ENCODE results near the gene PARP11.

Gene PARP11

DNA sequence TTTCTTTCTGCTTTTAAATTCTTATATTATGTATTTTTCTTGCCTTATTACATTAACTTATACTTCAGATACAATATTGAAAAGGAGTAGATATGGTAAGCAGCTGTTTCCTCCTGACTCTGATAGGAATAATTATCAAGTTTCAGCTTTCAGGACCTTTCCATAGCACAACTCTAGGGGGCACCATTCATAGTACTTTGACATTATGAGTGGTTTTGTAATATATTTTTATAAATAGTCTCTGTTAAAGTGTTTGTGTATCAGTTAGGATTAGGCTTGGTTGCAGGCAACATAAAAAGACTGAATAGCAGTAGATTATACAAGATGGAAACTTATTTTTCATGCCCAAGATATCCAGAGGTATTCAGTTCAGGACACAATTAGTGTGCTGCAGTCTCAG lies 27.9 kb upstream of the PARP11 start:
- H3K4me1 ChIP-seq (ENCODE audit: insufficient read depth, low read length) = no peaks in the 10 kb centered on the region
- no peak overlapping the region for H3K27ac ChIP-seq (ENCODE audit: low read depth, low read length)
- H3K9ac ChIP-seq (ENCODE audit: low read length) = no peak overlapping the region
- no peak overlapping the region for H3K4me3 ChIP-seq (ENCODE audit: low read depth in 1 of 2, low read length in 2 of 2)
- no peaks in the 10 kb centered on the region for H3K27me3 ChIP-seq (ENCODE audit: control insufficient read depth in 1 of 2, insufficient read depth in 2 of 2, low read length in 2 of 2)
- no peaks in the 10 kb centered on the region for H3K9me3 ChIP-seq (ENCODE audit: low read length)
- H3K36me3 ChIP-seq (ENCODE audit: insufficient read depth, low read length) = no peaks in the 10 kb centered on the region

DNA sequence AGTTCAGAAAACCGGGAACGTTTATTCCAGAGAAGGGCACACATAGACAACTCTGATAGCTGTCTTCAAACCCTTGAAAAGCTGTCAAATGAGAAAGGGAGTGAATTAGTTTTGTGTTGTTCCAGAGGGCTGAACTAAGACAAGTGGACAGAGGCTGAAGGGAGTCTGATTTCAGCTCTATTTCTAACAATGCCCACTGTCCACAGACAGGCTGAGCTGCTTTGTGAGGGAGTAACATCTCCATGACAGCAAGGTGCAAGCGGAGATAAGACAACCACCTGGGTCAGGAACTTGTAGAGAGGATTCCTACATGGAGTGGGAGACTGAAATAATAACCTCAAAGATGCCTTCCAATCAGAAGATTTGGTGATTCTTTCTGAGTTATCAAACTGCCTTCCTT lies 25.6 kb upstream of the PARP11 start:
- Histone ChIP-seq H3K4me1 (ENCODE audit: insufficient read depth, low read length) (no peaks in the 10 kb centered on the region), H3K27me3 (ENCODE audit: control insufficient read depth in 1 of 2, insufficient read depth in 2 of 2, low read length in 2 of 2) (no peaks in the 10 kb centered on the region), H3K9ac (ENCODE audit: low read length) (no peak overlapping the region), H3K36me3 (ENCODE audit: insufficient read depth, low read length) (no peaks in the 10 kb centered on the region), H3K9me3 (ENCODE audit: low read length) (no peaks in the 10 kb centered on the region), H3K27ac (ENCODE audit: low read depth, low read length) (no peak overlapping the region), H3K4me3 (ENCODE audit: low read depth in 1 of 2, low read length in 2 of 2) (no peak overlapping the region)

DNA sequence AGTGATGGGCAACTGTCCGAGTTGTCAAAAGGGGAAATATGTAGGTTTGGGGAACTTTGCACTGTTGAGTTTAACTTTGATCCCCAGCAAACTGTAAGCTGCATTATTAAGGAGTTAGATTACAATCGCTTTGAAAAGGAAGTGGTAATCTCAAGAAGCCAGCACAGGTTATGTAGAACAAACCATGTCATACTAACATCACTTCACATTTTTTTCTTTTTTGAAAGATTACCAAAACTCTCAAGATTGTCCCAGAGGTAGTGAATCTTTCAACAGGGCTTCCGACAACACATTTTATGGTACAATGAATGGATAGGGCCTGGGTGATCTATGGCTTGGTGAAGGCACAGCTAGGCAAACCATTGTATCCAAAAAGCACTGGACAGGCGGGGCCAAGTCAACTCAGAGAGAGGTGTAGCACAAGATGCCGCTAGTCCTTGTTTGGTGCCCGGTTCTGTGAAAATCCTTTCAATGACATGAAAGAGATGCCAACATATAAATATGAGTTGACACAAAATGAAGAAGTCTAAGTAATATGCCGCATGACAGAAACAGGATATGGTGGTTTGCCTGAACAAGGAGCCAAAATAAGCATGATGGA lies 24.3 kb upstream of the PARP11 start:
- Histone ChIP-seq H3K27me3 (ENCODE audit: control insufficient read depth in 1 of 2, insufficient read depth in 2 of 2, low read length in 2 of 2) (no peaks in the 10 kb centered on the region), H3K9ac (ENCODE audit: low read length) (no peak overlapping the region), H3K36me3 (ENCODE audit: insufficient read depth, low read length) (no peaks in the 10 kb centered on the region), H3K27ac (ENCODE audit: low read depth, low read length) (no peak overlapping the region), H3K9me3 (ENCODE audit: low read length) (no peaks in the 10 kb centered on the region), H3K4me3 (ENCODE audit: low read depth in 1 of 2, low read length in 2 of 2) (no peak overlapping the region), H3K4me1 (ENCODE audit: insufficient read depth, low read length) (no peaks in the 10 kb centered on the region)

- no peak overlapping the region for H3K9ac ChIP-seq (ENCODE audit: low read length)
- no peaks in the 10 kb centered on the region for H3K36me3 ChIP-seq (ENCODE audit: insufficient read depth, low read length)
- H3K9me3 ChIP-seq (ENCODE audit: low read length) = no peaks in the 10 kb centered on the region
- no peaks in the 10 kb centered on the region for H3K27me3 ChIP-seq (ENCODE audit: control insufficient read depth in 1 of 2, insufficient read depth in 2 of 2, low read length in 2 of 2)
- H3K27ac ChIP-seq (ENCODE audit: low read depth, low read length) = no peak overlapping the region
- H3K4me3 ChIP-seq (ENCODE audit: low read depth in 1 of 2, low read length in 2 of 2) = no peak overlapping the region
- no peaks in the 10 kb centered on the region for H3K4me1 ChIP-seq (ENCODE audit: insufficient read depth, low read length)
Observed at GRCh38 chr12:3896801-3897351, 23.7 kb upstream of the PARP11 start.

GRCh38 chr12:3896356-3896755 lies 23.2 kb upstream of the PARP11 start:
- Histone ChIP-seq H3K9me3 (ENCODE audit: low read length) (no peaks in the 10 kb centered on the region), H3K27ac (ENCODE audit: low read depth, low read length) (no peak overlapping the region), H3K9ac (ENCODE audit: low read length) (no peak overlapping the region), H3K4me3 (ENCODE audit: low read depth in 1 of 2, low read length in 2 of 2) (no peak overlapping the region), H3K36me3 (ENCODE audit: insufficient read depth, low read length) (no peaks in the 10 kb centered on the region), H3K27me3 (ENCODE audit: control insufficient read depth in 1 of 2, insufficient read depth in 2 of 2, low read length in 2 of 2) (no peaks in the 10 kb centered on the region), H3K4me1 (ENCODE audit: insufficient read depth, low read length) (no peaks in the 10 kb centered on the region)

DNA sequence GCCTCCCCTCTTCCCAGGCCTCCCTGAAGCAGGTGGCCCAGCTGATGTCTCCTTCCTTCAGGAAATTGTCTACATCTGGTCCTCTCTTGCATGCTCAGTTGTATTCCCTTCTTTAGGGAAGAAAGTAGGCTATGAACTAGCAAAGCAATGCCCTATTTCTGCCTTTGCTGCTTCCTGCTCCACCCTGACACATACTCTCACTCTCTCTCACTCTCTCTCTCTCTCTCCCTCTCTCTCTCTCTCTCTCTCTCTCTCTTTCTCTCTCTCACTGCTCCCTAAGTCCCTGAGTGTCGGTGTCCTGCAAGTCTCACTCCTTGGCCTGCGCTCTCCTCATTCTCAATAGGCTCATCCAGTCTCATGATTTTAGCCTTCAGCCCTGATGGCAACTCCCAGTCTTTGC lies 19.4 kb upstream of the PARP11 start:
- Histone ChIP-seq H3K36me3 (ENCODE audit: insufficient read depth, low read length) (no peaks in the 10 kb centered on the region), H3K27me3 (ENCODE audit: control insufficient read depth in 1 of 2, insufficient read depth in 2 of 2, low read length in 2 of 2) (no peaks in the 10 kb centered on the region), H3K27ac (ENCODE audit: low read depth, low read length) (no peak overlapping the region), H3K4me3 (ENCODE audit: low read depth in 1 of 2, low read length in 2 of 2) (no peak overlapping the region), H3K4me1 (ENCODE audit: insufficient read depth, low read length) (no peaks in the 10 kb centered on the region), H3K9ac (ENCODE audit: low read length) (no peak overlapping the region), H3K9me3 (ENCODE audit: low read length) (no peaks in the 10 kb centered on the region)

- H3K9me3 ChIP-seq (ENCODE audit: low read length) = no peaks in the 10 kb centered on the region
- no peaks in the 10 kb centered on the region for H3K27me3 ChIP-seq (ENCODE audit: control insufficient read depth in 1 of 2, insufficient read depth in 2 of 2, low read length in 2 of 2)
- H3K4me3 ChIP-seq (ENCODE audit: low read depth in 1 of 2, low read length in 2 of 2) = no peak overlapping the region
- no peaks in the 10 kb centered on the region for H3K36me3 ChIP-seq (ENCODE audit: insufficient read depth, low read length)
- no peaks in the 10 kb centered on the region for H3K4me1 ChIP-seq (ENCODE audit: insufficient read depth, low read length)
- H3K9ac ChIP-seq (ENCODE audit: low read length) = no peak overlapping the region
- H3K27ac ChIP-seq (ENCODE audit: low read depth, low read length) = no peak overlapping the region
Observed at GRCh38 chr12:3891201-3891600, 18.0 kb upstream of the PARP11 start.

- Histone ChIP-seq H3K36me3 (ENCODE audit: insufficient read depth, low read length) (no peaks in the 10 kb centered on the region), H3K27me3 (ENCODE audit: control insufficient read depth in 1 of 2, insufficient read depth in 2 of 2, low read length in 2 of 2) (no peaks in the 10 kb centered on the region), H3K9me3 (ENCODE audit: low read length) (no peaks in the 10 kb centered on the region), H3K9ac (ENCODE audit: low read length) (no peak overlapping the region), H3K4me1 (ENCODE audit: insufficient read depth, low read length) (no peaks in the 10 kb centered on the region), H3K4me3 (ENCODE audit: low read depth in 1 of 2, low read length in 2 of 2) (no peak overlapping the region), H3K27ac (ENCODE audit: low read depth, low read length) (no peak overlapping the region)
Observed at GRCh38 chr12:3888659-3889058, 15.5 kb upstream of the PARP11 start.

- Histone ChIP-seq H3K4me3 (ENCODE audit: low read depth in 1 of 2, low read length in 2 of 2) (peak overlapping the region; percentile 16 to 20), H3K27ac (ENCODE audit: low read depth, low read length) (peak overlapping the region; percentile 27)
Observed at GRCh38 chr12:3885277-3886094, 12.3 kb upstream of the PARP11 start.

DNA sequence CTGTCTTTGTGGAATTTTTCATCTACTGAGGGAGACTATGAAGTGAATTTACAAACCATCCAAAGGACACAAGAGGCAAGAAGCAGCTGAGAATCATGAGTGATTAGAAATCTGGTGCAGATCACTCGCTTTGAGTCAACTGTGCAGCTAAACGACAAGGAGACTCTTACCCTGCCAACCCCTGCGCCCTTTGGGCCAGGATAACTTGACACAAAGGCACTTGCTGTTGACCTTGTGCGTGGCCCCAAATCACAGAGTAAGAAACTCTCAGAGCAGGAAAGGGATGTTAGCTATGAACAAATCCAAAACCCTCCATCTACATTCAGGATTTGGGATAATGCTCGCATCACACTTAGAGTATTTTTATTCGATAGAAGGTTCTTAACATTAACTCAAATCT lies 11.5 kb upstream of the PARP11 start:
- Histone ChIP-seq H3K27ac (ENCODE audit: low read depth, low read length) (peak overlapping the region; percentile 27), H3K4me3 (ENCODE audit: low read depth in 1 of 2, low read length in 2 of 2) (no peak overlapping the region)

More at GRCh38 chr12:3885277-3886094, 12.3 kb upstream of the PARP11 start:
- no peaks in the 10 kb centered on the region for H3K36me3 ChIP-seq (ENCODE audit: insufficient read depth, low read length)
- H3K4me1 ChIP-seq (ENCODE audit: insufficient read depth, low read length) = no peaks in the 10 kb centered on the region
- no peaks in the 10 kb centered on the region for H3K27me3 ChIP-seq (ENCODE audit: control insufficient read depth in 1 of 2, insufficient read depth in 2 of 2, low read length in 2 of 2)
- no peaks in the 10 kb centered on the region for H3K9me3 ChIP-seq (ENCODE audit: low read length)
- H3K9ac ChIP-seq (ENCODE audit: low read length) = no peak overlapping the region

DNA sequence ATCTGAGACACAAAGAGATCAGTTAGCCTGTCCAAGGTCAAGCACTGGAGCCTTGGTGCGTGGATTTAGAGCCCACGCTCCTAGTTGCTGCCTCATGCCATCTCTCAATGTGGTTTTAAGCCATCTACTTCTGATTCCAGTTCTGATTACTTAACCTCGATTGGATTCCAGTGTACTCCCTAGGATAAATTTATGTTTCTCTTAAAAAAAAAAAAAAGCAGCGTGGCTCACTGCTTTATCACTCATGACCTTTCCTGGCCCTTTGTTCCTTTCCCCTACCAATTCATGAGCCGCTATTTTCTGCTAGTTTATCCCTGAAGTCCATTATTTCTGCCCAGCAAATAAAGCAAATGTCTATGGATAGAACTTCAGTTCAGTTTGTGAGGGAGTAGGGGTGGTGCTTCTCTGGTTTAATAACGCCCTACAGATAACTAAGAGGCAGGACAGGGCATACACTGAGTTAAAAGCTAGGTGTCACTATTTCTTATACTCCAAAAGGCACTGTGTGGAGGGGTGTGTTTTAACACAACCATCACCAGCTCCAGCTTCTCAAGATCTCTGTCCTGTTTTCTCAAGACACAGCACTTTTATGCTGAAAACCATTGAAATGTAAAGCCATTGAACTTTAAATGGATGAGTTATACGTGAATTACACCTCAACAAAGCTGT lies 9.8 kb upstream of the PARP11 start:
- H3K9ac ChIP-seq (ENCODE audit: low read length) = no peak overlapping the region
- no peaks in the 10 kb centered on the region for H3K4me1 ChIP-seq (ENCODE audit: insufficient read depth, low read length)
- no peak overlapping the region for H3K27ac ChIP-seq (ENCODE audit: low read depth, low read length)
- H3K27me3 ChIP-seq (ENCODE audit: control insufficient read depth in 1 of 2, insufficient read depth in 2 of 2, low read length in 2 of 2) = no peaks in the 10 kb centered on the region
- H3K4me3 ChIP-seq (ENCODE audit: low read depth in 1 of 2, low read length in 2 of 2) = no peak overlapping the region
- H3K9me3 ChIP-seq (ENCODE audit: low read length) = no peaks in the 10 kb centered on the region
- H3K36me3 ChIP-seq (ENCODE audit: insufficient read depth, low read length) = no peaks in the 10 kb centered on the region

More for the DNA sequence above, 11.5 kb upstream of the PARP11 start:
- no peaks in the 10 kb centered on the region for H3K4me1 ChIP-seq (ENCODE audit: insufficient read depth, low read length)
- no peak overlapping the region for H3K9ac ChIP-seq (ENCODE audit: low read length)
- no peaks in the 10 kb centered on the region for H3K36me3 ChIP-seq (ENCODE audit: insufficient read depth, low read length)
- H3K27me3 ChIP-seq (ENCODE audit: control insufficient read depth in 1 of 2, insufficient read depth in 2 of 2, low read length in 2 of 2) = no peaks in the 10 kb centered on the region
- H3K9me3 ChIP-seq (ENCODE audit: low read length) = no peaks in the 10 kb centered on the region
